Glomerular visceral epithelial cell (primary cell): ENCODE measurements around the gene SEC14L6.

ENCODE experiments used
- DNase-seq: peaks from one replicate; pipeline ENCODE4 v3.0.0-alpha.2; 2016; ENCODE audit errors: extremely low spot score

SEC14L6 gene

GRCh38 chr22:30535182-30535581 lies 11.4 kb downstream of the SEC14L6 start:
- no peak for DNase-seq

- DNase-seq: no peak
These were observed 14.6 kb downstream of the SEC14L6 start for GRCh38 chr22:30531651-30532608.

- no peak for DNase-seq
These were observed 19.9 kb downstream of the SEC14L6 start for GRCh38 chr22:30526656-30527055.

GRCh38 chr22:30523646-30524489 lies 22.7 kb downstream of the SEC14L6 start:
- DNase-seq: no peak

GRCh38 chr22:30521368-30522156 lies 25.0 kb downstream of the SEC14L6 start:
- DNase-seq: no peak

GRCh38 chr22:30519842-30520425 lies 26.6 kb downstream of the SEC14L6 start:
- DNase-seq: no peak

GRCh38 chr22:30516731-30517130 lies 29.8 kb downstream of the SEC14L6 start:
- DNase-seq: no peak

GRCh38 chr22:30516273-30516672 lies 30.3 kb downstream of the SEC14L6 start:
- DNase-seq: no peak

- DNase-seq: no peak
These were observed 32.3 kb downstream of the SEC14L6 start for GRCh38 chr22:30514252-30514651.

GRCh38 chr22:30513462-30513861 lies 33.1 kb downstream of the SEC14L6 start:
- DNase-seq: no peak

- DNase-seq: no peak
These were observed 34.6 kb downstream of the SEC14L6 start for GRCh38 chr22:30511911-30512310.

GRCh38 chr22:30511109-30511508 lies 35.4 kb downstream of the SEC14L6 start:
- no peak for DNase-seq

- no peak for DNase-seq
These were observed 38.3 kb downstream of the SEC14L6 start for GRCh38 chr22:30508216-30508615.

- no peak for DNase-seq
These were observed 38.9 kb downstream of the SEC14L6 start for GRCh38 chr22:30507670-30508069.

- no peak for DNase-seq
These were observed 40.0 kb downstream of the SEC14L6 start for GRCh38 chr22:30506507-30506968.

- DNase-seq: no peak
These were observed 43.0 kb downstream of the SEC14L6 start for GRCh38 chr22:30503551-30503950.

- DNase-seq: no peak
These were observed 43.6 kb downstream of the SEC14L6 start for GRCh38 chr22:30502911-30503310.

- no peak for DNase-seq
These were observed 44.4 kb downstream of the SEC14L6 start for GRCh38 chr22:30502153-30502552.

- no peak for DNase-seq
These were observed 45.9 kb downstream of the SEC14L6 start for GRCh38 chr22:30500628-30501027.

- DNase-seq: no peak
These were observed 48.9 kb downstream of the SEC14L6 start for GRCh38 chr22:30497466-30498150.
